ENCODE measurements around the gene APOF. TPM values are rescaled to one million over a fixed set of nuclear protein-coding genes. Genes with fewer than 3 reads are reported as not detected.

The APOF gene
- total RNA-seq, 1 donor, result not detected

GRCh38 chr12:56321027-56321426 is 41.6 kb downstream of the APOF start:
- H3K27me3 ChIP-seq (ENCODE audit: insufficient read depth, low read length), result no peaks in the 10 kb centered on the region
- no peak for DNase-seq (ENCODE audit: insufficient read length, low spot score, missing footprints)
- no peak overlapping the region for H3K27ac ChIP-seq (ENCODE audit: low read depth, low read length)
- H3K9me3 ChIP-seq (ENCODE audit: low read depth, low read length), result no peaks in the 10 kb centered on the region
- no peak overlapping the region for H3K4me3 ChIP-seq (ENCODE audit: insufficient read depth, low read length)
- no peak overlapping the region for H2AFZ ChIP-seq (ENCODE audit: low read length)
- no peaks in the 10 kb centered on the region for H3K4me1 ChIP-seq (ENCODE audit: insufficient read depth, low read length)
- TF ChIP-seq CTCF (IDR thresholded peaks at IDR 0.05; ENCODE audit: extremely low read depth, low read depth, low read length), result no peak
- no peak overlapping the region for H3K4me2 ChIP-seq (ENCODE audit: insufficient read depth, low read length)
- H4K20me1 ChIP-seq (ENCODE audit: insufficient read depth, low read length), result no peaks in the 10 kb centered on the region
- H3K36me3 ChIP-seq (ENCODE audit: insufficient read depth, low read length), result peaks cover 28% of the 10 kb centered on the region
- no peaks in the 10 kb centered on the region for H3K79me2 ChIP-seq (ENCODE audit: insufficient read depth, low read length)

GRCh38 chr12:56317675-56318074 is 45.0 kb downstream of the APOF start:
- Histone ChIP-seq H3K27me3 (ENCODE audit: insufficient read depth, low read length) (no peaks in the 10 kb centered on the region), H3K9me3 (ENCODE audit: low read depth, low read length) (no peaks in the 10 kb centered on the region), H3K4me2 (ENCODE audit: insufficient read depth, low read length) (no peak overlapping the region), H3K27ac (ENCODE audit: low read depth, low read length) (no peak overlapping the region), H3K4me1 (ENCODE audit: insufficient read depth, low read length) (peaks cover 8% of the 10 kb centered on the region), H2AFZ (ENCODE audit: low read length) (no peak overlapping the region), H3K4me3 (ENCODE audit: insufficient read depth, low read length) (no peak overlapping the region), H3K79me2 (ENCODE audit: insufficient read depth, low read length) (peaks cover 18% of the 10 kb centered on the region), H3K36me3 (ENCODE audit: insufficient read depth, low read length) (peaks cover 10% of the 10 kb centered on the region), H4K20me1 (ENCODE audit: insufficient read depth, low read length) (no peaks in the 10 kb centered on the region)
- DNase-seq (ENCODE audit: insufficient read length, low spot score, missing footprints), result no peak
- no peak for TF ChIP-seq CTCF (IDR thresholded peaks at IDR 0.05; ENCODE audit: extremely low read depth, low read depth, low read length)

- peaks cover 15% of the 10 kb centered on the region for H3K36me3 ChIP-seq (ENCODE audit: insufficient read depth, low read length)
- H3K27ac ChIP-seq (ENCODE audit: low read depth, low read length), result peak within 1 kb of the TSS; percentile 89
- peaks cover 8% of the 10 kb centered on the region for H3K4me1 ChIP-seq (ENCODE audit: insufficient read depth, low read length)
- H3K27me3 ChIP-seq (ENCODE audit: insufficient read depth, low read length), result no peaks in the 10 kb centered on the region
- peak within 1 kb of the TSS; percentile 81 for H3K4me3 ChIP-seq (ENCODE audit: insufficient read depth, low read length)
- no peak for TF ChIP-seq CTCF (IDR thresholded peaks at IDR 0.05; ENCODE audit: extremely low read depth, low read depth, low read length)
- peaks cover 22% of the 10 kb centered on the region for H3K79me2 ChIP-seq (ENCODE audit: insufficient read depth, low read length)
- H3K9me3 ChIP-seq (ENCODE audit: low read depth, low read length), result no peaks in the 10 kb centered on the region
- H2AFZ ChIP-seq (ENCODE audit: low read length), result peak within 1 kb of the TSS; percentile 90
- peak within 1 kb of the TSS; percentile 95 for H3K4me2 ChIP-seq (ENCODE audit: insufficient read depth, low read length)
- DNase-seq (ENCODE audit: insufficient read length, low spot score, missing footprints), result peak; percentile 98
- no peaks in the 10 kb centered on the region for H4K20me1 ChIP-seq (ENCODE audit: insufficient read depth, low read length)
Observed at GRCh38 chr12:56315622-56316473, 46.8 kb downstream of the APOF start, which contains the start of gene CNPY2. Gene CNPY2, minus strand, starts transcription at chr12:56315988. Its CDS starts 771 bp downstream, at chr12:56315217.

- Histone ChIP-seq H3K4me1 (ENCODE audit: insufficient read depth, low read length) (peaks cover 8% of the 10 kb centered on the region), H3K79me2 (ENCODE audit: insufficient read depth, low read length) (peaks cover 22% of the 10 kb centered on the region), H3K9me3 (ENCODE audit: low read depth, low read length) (no peaks in the 10 kb centered on the region), H3K36me3 (ENCODE audit: insufficient read depth, low read length) (peaks cover 21% of the 10 kb centered on the region), H4K20me1 (ENCODE audit: insufficient read depth, low read length) (no peaks in the 10 kb centered on the region), H3K27me3 (ENCODE audit: insufficient read depth, low read length) (no peaks in the 10 kb centered on the region), H3K27ac (ENCODE audit: low read depth, low read length) (peak overlapping the region; percentile 89), H3K4me2 (ENCODE audit: insufficient read depth, low read length) (peak overlapping the region; percentile 95), H3K4me3 (ENCODE audit: insufficient read depth, low read length) (peak overlapping the region; percentile 81), H2AFZ (ENCODE audit: low read length) (peak overlapping the region; percentile 90)
- DNase-seq (ENCODE audit: insufficient read length, low spot score, missing footprints), result no peak
- TF ChIP-seq CTCF (IDR thresholded peaks at IDR 0.05; ENCODE audit: extremely low read depth, low read depth, low read length), result no peak
Observed at GRCh38 chr12:56315249-56315621, 47.4 kb downstream of the APOF start.

Measured in osteoblast (primary cell).